Measurements from ENCODE around the gene PRKN. TPM values are rescaled to one million over a fixed set of nuclear protein-coding genes. Genes with fewer than 3 reads are reported as not detected.

Gene PRKN
- total and polyA plus RNA-seq, 2 experiments from 2014 or later: 2.3 to 3.9 TPM

DNA sequence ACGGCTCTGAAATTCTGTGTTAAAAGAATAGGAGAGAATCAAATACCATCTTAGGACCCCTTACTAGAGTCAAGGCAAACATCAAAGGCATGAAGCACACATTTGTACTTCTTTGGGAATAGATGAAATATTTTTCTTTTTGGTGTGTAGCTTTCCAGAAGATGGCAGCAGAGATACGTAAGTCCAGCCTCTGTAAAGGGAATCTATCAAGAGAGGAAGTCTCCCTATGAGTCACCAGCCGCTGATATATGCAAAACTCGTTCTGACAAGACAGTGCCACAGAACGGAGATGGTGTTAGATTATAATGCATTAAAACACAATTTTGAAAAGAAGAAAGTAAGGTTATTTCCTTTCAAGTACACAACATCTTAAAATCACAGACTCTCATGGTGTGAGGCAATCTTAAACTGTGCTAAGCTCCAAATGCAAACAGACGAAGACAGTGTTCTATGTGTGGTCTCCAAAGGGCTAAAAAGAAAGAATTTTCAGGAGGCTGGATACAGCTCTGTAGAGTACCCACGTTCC lies 1333.7 kb downstream of the PRKN start:
- H3K9me3 ChIP-seq (ENCODE audit: low read depth): no peaks in the 10 kb centered on the region
- H3K36me3 ChIP-seq (replicated peaks; ENCODE audit: insufficient read depth, low read depth): no peaks in the 10 kb centered on the region
- no peaks in the 10 kb centered on the region for H4K20me1 ChIP-seq (ENCODE audit: insufficient read depth, poor library complexity, severe bottlenecking)
- no peaks in the 10 kb centered on the region for H3K27me3 ChIP-seq
- H3K4me2 ChIP-seq: peak overlapping the region; percentile 72
- H3K9me2 ChIP-seq (replicated peaks; ENCODE audit: insufficient read depth): no peaks in the 10 kb centered on the region
- no peak for TF ChIP-seq EZH2 (IDR thresholded peaks at IDR 0.05; ENCODE audit: borderline replicate concordance)
- TF ChIP-seq, protein P1, sequence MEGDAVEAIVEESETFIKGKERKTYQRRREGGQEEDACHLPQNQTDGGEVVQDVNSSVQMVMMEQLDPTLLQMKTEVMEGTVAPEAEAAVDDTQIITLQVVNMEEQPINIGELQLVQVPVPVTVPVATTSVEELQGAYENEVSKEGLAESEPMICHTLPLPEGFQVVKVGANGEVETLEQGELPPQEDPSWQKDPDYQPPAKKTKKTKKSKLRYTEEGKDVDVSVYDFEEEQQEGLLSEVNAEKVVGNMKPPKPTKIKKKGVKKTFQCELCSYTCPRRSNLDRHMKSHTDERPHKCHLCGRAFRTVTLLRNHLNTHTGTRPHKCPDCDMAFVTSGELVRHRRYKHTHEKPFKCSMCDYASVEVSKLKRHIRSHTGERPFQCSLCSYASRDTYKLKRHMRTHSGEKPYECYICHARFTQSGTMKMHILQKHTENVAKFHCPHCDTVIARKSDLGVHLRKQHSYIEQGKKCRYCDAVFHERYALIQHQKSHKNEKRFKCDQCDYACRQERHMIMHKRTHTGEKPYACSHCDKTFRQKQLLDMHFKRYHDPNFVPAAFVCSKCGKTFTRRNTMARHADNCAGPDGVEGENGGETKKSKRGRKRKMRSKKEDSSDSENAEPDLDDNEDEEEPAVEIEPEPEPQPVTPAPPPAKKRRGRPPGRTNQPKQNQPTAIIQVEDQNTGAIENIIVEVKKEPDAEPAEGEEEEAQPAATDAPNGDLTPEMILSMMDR (IDR thresholded peaks at IDR 0.05; ENCODE audit: poor library complexity): peak; percentile 66
- no peak for TF ChIP-seq EZH2phosphoT487 (IDR thresholded peaks at IDR 0.05; ENCODE audit: low read depth, severe bottlenecking, unreplicated experiment)
- H2AFZ ChIP-seq: peak overlapping the region; percentile 22
- WGBS (ENCODE audit: low lambda C conversion rate, missing lambda C conversion rate): 19% methylated on average over 7 of the region's 7 CpGs
- no peaks in the 10 kb centered on the region for H3K79me2 ChIP-seq
- no peak overlapping the region for H3K4me3 ChIP-seq
- DNase-seq (ENCODE audit: low spot score): peak; percentile 88
- no peak overlapping the region for H3K27ac ChIP-seq
- no peaks in the 10 kb centered on the region for H3K4me1 ChIP-seq (ENCODE audit: insufficient read depth)

DNA sequence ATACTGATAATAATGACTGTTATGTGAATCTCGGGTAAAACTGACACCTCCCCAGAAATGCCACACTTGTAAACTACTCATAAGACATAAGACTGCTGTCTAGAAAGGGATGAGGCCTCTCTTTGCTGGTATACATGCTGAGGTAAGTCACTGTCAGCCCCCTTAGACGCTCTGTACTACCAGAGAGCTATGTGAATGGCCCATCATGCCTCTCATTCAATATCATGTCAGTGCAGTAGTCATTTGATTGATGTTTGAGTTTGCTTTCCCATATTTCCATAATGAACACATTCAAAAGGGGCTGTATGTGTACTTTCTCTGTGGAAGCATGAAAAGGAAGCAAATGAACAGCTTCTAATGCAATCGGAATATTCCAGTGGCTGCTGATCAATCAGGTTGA lies 1334.3 kb downstream of the PRKN start:
- WGBS (ENCODE audit: low lambda C conversion rate, missing lambda C conversion rate): 74% methylated on average over 3 of the region's 3 CpGs
- Histone ChIP-seq H3K9me2 (replicated peaks; ENCODE audit: insufficient read depth) (no peaks in the 10 kb centered on the region), H3K4me1 (ENCODE audit: insufficient read depth) (no peaks in the 10 kb centered on the region), H3K36me3 (replicated peaks; ENCODE audit: insufficient read depth, low read depth) (no peaks in the 10 kb centered on the region), H3K9me3 (ENCODE audit: low read depth) (no peaks in the 10 kb centered on the region), H3K27ac (no peak overlapping the region), H2AFZ (no peak overlapping the region), H3K79me2 (no peaks in the 10 kb centered on the region), H4K20me1 (ENCODE audit: insufficient read depth, poor library complexity, severe bottlenecking) (no peaks in the 10 kb centered on the region), H3K27me3 (no peaks in the 10 kb centered on the region), H3K4me3 (no peak overlapping the region), H3K4me2 (no peak overlapping the region)
- TF ChIP-seq, protein P1 (IDR thresholded peaks at IDR 0.05; ENCODE audit: poor library complexity): no peak
- TF ChIP-seq EZH2phosphoT487 (IDR thresholded peaks at IDR 0.05; ENCODE audit: low read depth, severe bottlenecking, unreplicated experiment) (no peak), EZH2 (IDR thresholded peaks at IDR 0.05; ENCODE audit: borderline replicate concordance) (no peak)
- DNase-seq (ENCODE audit: low spot score): no peak

- no peak overlapping the region for H3K4me2 ChIP-seq
- no peak for DNase-seq (ENCODE audit: low spot score)
- H2AFZ ChIP-seq: no peak overlapping the region
- H3K27me3 ChIP-seq: no peaks in the 10 kb centered on the region
- no peaks in the 10 kb centered on the region for H3K79me2 ChIP-seq
- no peak overlapping the region for H3K27ac ChIP-seq
- no peaks in the 10 kb centered on the region for H4K20me1 ChIP-seq (ENCODE audit: insufficient read depth, poor library complexity, severe bottlenecking)
- TF ChIP-seq, protein P1 (IDR thresholded peaks at IDR 0.05; ENCODE audit: poor library complexity): no peak
- TF ChIP-seq EZH2phosphoT487 (IDR thresholded peaks at IDR 0.05; ENCODE audit: low read depth, severe bottlenecking, unreplicated experiment): no peak
- no peak for TF ChIP-seq EZH2 (IDR thresholded peaks at IDR 0.05; ENCODE audit: borderline replicate concordance)
- no peaks in the 10 kb centered on the region for H3K36me3 ChIP-seq (replicated peaks; ENCODE audit: insufficient read depth, low read depth)
- H3K4me1 ChIP-seq (ENCODE audit: insufficient read depth): no peaks in the 10 kb centered on the region
- WGBS (ENCODE audit: low lambda C conversion rate, missing lambda C conversion rate): 92% methylated on average over 3 of the region's 3 CpGs
- no peaks in the 10 kb centered on the region for H3K9me3 ChIP-seq (ENCODE audit: low read depth)
- H3K4me3 ChIP-seq: no peak overlapping the region
- H3K9me2 ChIP-seq (replicated peaks; ENCODE audit: insufficient read depth): no peaks in the 10 kb centered on the region
These were observed 1337.8 kb downstream of the PRKN start for GRCh38 chr6:161389756-161390155.
